ENCODE data around the gene DMRT1. TPM values are rescaled to one million over a fixed set of nuclear protein-coding genes. Genes with fewer than 3 reads are reported as not detected.

DMRT1 gene
- total RNA-seq: 0.19 and 0.33 TPM in 2 replicates

DNA sequence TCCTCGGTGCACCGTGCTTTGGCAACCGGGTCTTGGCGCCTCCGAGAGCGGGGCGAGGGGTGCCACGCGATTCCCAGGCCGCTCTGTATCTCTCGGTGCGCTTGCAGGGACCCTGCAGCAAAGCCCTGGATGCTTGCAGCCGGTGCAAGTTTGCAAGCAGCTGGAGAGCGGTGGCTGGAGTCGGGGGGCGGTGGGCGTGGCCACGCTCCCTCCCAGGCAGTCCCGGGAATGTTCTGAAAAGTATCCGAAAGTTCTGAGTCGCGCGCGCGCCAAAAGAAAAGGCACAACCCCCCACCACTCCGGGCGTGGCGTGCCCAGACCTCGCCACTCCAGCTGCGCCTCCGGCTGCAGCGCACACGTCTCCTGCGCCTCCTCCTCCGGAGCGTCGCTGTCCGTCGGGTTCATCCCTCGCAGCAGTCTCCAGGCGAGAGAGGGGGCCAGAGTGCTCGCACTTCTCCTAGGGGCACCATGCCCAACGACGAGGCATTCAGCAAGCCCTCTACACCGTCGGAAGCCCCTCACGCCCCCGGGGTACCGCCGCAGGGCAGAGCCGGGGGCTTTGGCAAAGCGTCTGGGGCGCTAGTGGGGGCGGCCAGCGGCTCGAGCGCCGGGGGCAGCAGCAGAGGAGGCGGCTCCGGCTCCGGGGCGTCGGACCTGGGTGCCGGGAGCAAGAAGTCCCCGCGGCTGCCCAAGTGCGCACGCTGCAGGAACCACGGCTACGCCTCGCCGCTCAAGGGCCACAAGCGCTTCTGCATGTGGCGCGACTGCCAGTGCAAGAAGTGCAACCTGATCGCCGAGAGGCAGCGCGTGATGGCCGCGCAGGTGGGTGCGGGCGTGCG is at the start of gene DMRT1:
TSS of gene DMRT1 (plus strand) at position 327 of the 839 bp plus-strand sequence. CDS start at position 469, 142 bp downstream.

DNA sequence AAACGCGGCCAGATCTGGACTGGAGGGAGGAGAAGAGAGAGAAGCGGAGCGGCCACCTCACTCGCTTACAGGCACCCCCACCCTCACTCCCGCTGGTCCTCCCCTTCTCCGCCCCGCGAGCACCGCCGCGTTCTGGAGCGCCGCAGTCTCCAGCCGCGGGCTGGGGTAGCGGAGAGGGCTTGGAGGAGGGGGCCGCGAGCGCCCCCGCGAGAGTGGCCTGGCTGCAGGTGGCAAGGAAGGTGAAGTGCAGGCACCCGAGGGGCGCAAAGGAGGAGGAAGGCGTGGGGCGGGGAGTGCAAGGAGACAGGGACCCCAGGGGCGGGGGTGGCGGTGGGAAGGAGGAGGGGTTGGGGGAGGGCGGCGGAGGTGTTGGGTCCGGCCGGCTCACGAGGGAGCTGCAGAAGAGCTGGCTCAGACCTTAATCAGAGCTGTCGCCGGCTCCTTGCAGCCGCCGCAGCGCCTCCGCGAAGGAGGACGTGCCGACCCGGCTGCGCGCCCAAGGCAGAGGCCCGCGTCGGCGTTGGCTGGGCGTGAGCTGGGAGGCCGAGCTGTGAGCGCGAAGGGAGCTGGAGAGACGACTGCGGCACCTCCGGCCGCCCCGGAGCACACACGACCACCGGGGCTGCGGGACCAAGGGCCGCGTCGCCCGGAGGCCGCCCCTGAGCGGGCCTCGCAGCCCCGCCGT is 134.9 kb downstream of the DMRT1 start, which contains the start of gene DMRT3:
TSS of gene DMRT3 (plus strand) at position 398 of the 685 bp plus-strand sequence. CDS start 347 bp downstream, outside the sequence.

Small RNAs within 50 kb of the gene (small RNA-seq; reads per million reads assigned to genes)
- gene RNU6-1073P: not detected

Other genes with a start within 250 kb of the DMRT1 start
- gene DMRT3, start 135.0 kb downstream of the DMRT1 start, total RNA-seq: not detected in 2 replicates
- not detected in 2 replicates for gene DMRT2, start 208.7 kb downstream of the DMRT1 start, total RNA-seq

Measured in vein endothelial cell (primary cell).